ENCODE data around the gene CCDC88B.

DNA sequence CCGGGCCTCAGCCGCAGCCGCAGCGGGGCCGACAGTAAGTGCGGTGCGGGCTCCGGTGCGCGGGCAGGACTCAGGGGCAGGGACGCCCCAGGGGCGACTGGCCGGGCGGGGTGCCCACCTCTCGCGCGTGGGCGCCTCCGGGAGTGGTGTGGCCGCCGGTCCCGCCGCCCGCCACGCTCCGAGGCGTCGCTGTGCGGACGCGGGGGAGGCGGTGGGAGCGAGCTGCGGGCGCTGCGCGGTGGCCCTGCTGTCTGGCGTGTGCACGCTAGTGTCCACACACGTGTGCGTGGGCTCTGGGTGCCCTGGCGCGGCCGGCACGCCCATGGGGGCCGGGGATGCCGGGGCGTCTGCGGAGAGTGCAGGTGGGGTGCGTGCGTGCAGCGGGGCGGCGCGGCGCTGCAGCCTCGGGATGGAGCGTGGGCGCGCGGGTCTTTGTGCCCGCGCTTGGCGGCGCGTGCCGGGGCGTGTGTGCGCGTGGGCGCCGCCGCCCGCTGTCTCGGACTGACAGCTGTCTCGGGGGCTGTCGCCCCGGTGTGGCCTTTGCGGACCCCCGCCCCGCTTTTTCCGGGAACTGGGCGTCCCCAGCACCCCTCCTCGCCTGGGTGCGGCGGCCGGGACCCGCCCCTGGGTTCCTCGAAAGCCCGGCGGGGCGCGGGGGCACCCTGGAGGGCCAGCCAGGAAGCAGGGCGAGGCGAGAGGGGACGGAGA is 48.1 kb upstream of the CCDC88B start:
- TF ChIP-seq NBN (IDR thresholded peaks at IDR 0.05) (no peak), POLR2AphosphoS5 (IDR thresholded peaks at IDR 0.05; ENCODE audit: low read length) (no peak)
- TF ChIP-seq, protein P1, sequence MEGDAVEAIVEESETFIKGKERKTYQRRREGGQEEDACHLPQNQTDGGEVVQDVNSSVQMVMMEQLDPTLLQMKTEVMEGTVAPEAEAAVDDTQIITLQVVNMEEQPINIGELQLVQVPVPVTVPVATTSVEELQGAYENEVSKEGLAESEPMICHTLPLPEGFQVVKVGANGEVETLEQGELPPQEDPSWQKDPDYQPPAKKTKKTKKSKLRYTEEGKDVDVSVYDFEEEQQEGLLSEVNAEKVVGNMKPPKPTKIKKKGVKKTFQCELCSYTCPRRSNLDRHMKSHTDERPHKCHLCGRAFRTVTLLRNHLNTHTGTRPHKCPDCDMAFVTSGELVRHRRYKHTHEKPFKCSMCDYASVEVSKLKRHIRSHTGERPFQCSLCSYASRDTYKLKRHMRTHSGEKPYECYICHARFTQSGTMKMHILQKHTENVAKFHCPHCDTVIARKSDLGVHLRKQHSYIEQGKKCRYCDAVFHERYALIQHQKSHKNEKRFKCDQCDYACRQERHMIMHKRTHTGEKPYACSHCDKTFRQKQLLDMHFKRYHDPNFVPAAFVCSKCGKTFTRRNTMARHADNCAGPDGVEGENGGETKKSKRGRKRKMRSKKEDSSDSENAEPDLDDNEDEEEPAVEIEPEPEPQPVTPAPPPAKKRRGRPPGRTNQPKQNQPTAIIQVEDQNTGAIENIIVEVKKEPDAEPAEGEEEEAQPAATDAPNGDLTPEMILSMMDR (IDR thresholded peaks at IDR 0.05 in 2 of 3, conservative IDR thresholded peaks at IDR 0.05 in 1 of 3; ENCODE audit: control insufficient read depth in 2 of 3, extremely low read depth in 1 of 3, insufficient read depth in 1 of 3, low read depth in 3 of 3, low read length in 3 of 3) = no peak
